K562 (cell line): Measurements from ENCODE around the gene UQCRH. TPM values are rescaled to one million over a fixed set of nuclear protein-coding genes. Genes with fewer than 3 reads are reported as not detected.

Source experiments
- CEBPB ChIP-seq: fragments of 450-650 bp; IDR thresholded peaks from 2 replicates; pipeline ENCODE4 v1.6.1; 2016; ENCODE audit warnings: missing genetic modification characterization, missing compliant biosample characterization
- CHD2 ChIP-seq: IDR thresholded peaks from 2 replicates; pipeline ENCODE4 v1.6.1; 2011; ENCODE audit warnings: low read depth, low read length
- NR2C2 ChIP-seq, 2 experiments: fragments of 200-800 bp in 1 of 2; sonication (Bioruptor generic) in 1 of 2; sonication (generic) in 1 of 2; formaldehyde crosslinking in 1 of 2; IDR thresholded peaks; 2 replicates each; pipeline versions ENCODE4 v1.6.1 to v1.8.0; 2016 to 2022; ENCODE audit warnings: mild to moderate bottlenecking in 1 of 2, missing compliant biosample characterization in 1 of 2, missing genetic modification characterization in 1 of 2, missing genetic modification reagents in 1 of 2
- NR2F6 ChIP-seq: fragments of 450-650 bp; formaldehyde crosslinking; IDR thresholded peaks from 2 replicates; pipeline ENCODE4 v1.4.0; 2020; ENCODE audit warnings: mild to moderate bottlenecking
- NRF1 ChIP-seq, 2 experiments: fragments of 450-650 bp; IDR thresholded peaks in 1 of 2; conservative IDR thresholded peaks in 1 of 2; 2 replicates each; pipeline ENCODE4 v1.6.1; 2014; ENCODE audit warnings: mild to moderate bottlenecking in 2 of 2
- POLR2G ChIP-seq: fragments of 200-400 bp; formaldehyde crosslinking; IDR thresholded peaks from 2 replicates; pipeline ENCODE4 v1.6.1; 2017; ENCODE audit warnings: low read depth, mild to moderate bottlenecking, antibody characterized with exemption, low read length, moderate library complexity
- POLR3G ChIP-seq: IDR thresholded peaks from 2 replicates; pipeline ENCODE4 v1.6.1; 2011; ENCODE audit not compliant: insufficient read length, insufficient replicate concordance; ENCODE audit errors: extremely low read depth
- polyA plus RNA-seq, 8 experiments: library from polyadenylated mRNA; depleted of rRNA in 4 of 8; stranded (reverse) in 5 of 8; unstranded in 3 of 8; fragments of >200 nt; fragmentation: Nextera tagmentation in 2 of 8; fragmentation: Illumina TruSeq in 1 of 8; extraction: Ambion mirVana in 2 of 8; extraction: Trizol in 1 of 8; gene quantifications; 2 replicates each; pipeline versions ENCODE4 v1.2.1 to v1.2.3, GENCODE V29; 2011 to 2014; ENCODE audit warnings: inconsistent platforms in 1 of 8, missing spikeins in 1 of 8
- total RNA-seq, 7 experiments: library from RNA; depleted of rRNA in 6 of 7; stranded (reverse); fragments of >200 nt in 6 of 7; fragmentation: Illumina TruSeq in 2 of 7; extraction: Trizol in 2 of 7; gene quantifications; 2 replicates each; pipeline versions ENCODE4 v1.2.1 to v1.2.3, GENCODE V29; 2011 to 2021; ENCODE audit warnings: low replicate concordance in 1 of 7
- TF ChIP-seq, protein P1 (sequence below): fragments of 450-650 bp; IDR thresholded peaks from 2 replicates; pipeline ENCODE4 v1.6.1; 2018; ENCODE audit not compliant: partially characterized antibody
- TF ChIP-seq, protein P2 (sequence below): fragments of 450-650 bp; IDR thresholded peaks from 2 replicates; pipeline ENCODE4 v1.6.1; 2017; ENCODE audit warnings: antibody characterized with exemption, mild to moderate bottlenecking
- TF ChIP-seq, protein P3 (sequence below), 2 experiments: fragments of 450-650 bp; IDR thresholded peaks; 2 replicates each; pipeline ENCODE4 v1.6.1; 2016; ENCODE audit warnings: mild to moderate bottlenecking in 2 of 2, borderline replicate concordance in 1 of 2, low read depth in 1 of 2, moderate library complexity in 1 of 2

Gene UQCRH
- total and polyA plus RNA-seq, 9 of the 15 experiments (the other 6 are each of a cell fraction or from before 2014, with no cell fraction given) = 1,267 to 5,184 (median 2,410) TPM

DNA sequence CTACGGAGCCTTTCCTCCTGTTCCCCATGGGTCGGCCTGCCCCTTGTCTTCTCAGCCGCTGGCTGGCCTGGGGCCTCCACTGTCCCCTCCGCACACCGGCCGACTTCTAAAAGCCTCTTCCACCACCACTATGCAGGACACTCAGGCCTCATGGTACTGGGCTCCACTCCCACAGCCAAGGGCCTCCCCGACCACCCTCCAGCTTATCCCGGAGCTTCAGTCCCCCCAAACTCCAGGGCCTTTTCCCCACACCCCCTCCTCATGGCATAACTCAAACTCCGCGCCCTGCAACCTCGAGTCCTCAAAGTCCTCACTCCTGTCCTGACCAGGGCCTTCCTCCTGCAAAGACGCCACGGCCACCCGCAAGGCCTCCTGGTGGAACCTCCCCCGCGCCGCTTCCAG, 2.1 kb upstream of the UQCRH start (continued):
- TF ChIP-seq POLR3G (no peak), NR2C2 (CRISPR knock-in tag; IDR thresholded peaks at IDR 0.05) (no peak), NR2C2 (tag; IDR thresholded peaks at IDR 0.05) (no peak), CHD2 (no peak), POLR2G (no peak), NRF1 (conservative IDR thresholded peaks at IDR 0.05 in 1 of 2, IDR thresholded peaks at IDR 0.05 in 1 of 2) (peak; percentile 23; a peak in 1 of 4 replicates), CEBPB (no peak), NR2F6 (CRISPR knock-in tag) (no peak)
- TF ChIP-seq, protein P1, sequence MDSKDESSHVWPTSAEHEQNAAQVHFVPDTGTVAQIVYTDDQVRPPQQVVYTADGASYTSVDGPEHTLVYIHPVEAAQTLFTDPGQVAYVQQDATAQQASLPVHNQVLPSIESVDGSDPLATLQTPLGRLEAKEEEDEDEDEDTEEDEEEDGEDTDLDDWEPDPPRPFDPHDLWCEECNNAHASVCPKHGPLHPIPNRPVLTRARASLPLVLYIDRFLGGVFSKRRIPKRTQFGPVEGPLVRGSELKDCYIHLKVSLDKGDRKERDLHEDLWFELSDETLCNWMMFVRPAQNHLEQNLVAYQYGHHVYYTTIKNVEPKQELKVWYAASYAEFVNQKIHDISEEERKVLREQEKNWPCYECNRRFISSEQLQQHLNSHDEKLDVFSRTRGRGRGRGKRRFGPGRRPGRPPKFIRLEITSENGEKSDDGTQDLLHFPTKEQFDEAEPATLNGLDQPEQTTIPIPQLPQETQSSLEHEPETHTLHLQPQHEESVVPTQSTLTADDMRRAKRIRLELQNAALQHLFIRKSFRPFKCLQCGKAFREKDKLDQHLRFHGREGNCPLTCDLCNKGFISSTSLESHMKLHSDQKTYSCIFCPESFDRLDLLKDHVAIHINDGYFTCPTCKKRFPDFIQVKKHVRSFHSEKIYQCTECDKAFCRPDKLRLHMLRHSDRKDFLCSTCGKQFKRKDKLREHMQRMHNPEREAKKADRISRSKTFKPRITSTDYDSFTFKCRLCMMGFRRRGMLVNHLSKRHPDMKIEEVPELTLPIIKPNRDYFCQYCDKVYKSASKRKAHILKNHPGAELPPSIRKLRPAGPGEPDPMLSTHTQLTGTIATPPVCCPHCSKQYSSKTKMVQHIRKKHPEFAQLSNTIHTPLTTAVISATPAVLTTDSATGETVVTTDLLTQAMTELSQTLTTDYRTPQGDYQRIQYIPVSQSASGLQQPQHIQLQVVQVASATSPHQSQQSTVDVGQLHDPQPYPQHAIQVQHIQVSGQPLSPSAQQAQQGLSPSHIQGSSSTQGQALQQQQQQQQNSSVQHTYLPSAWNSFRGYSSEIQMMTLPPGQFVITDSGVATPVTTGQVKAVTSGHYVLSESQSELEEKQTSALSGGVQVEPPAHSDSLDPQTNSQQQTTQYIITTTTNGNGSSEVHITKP = no peak
- TF ChIP-seq, protein P2, sequence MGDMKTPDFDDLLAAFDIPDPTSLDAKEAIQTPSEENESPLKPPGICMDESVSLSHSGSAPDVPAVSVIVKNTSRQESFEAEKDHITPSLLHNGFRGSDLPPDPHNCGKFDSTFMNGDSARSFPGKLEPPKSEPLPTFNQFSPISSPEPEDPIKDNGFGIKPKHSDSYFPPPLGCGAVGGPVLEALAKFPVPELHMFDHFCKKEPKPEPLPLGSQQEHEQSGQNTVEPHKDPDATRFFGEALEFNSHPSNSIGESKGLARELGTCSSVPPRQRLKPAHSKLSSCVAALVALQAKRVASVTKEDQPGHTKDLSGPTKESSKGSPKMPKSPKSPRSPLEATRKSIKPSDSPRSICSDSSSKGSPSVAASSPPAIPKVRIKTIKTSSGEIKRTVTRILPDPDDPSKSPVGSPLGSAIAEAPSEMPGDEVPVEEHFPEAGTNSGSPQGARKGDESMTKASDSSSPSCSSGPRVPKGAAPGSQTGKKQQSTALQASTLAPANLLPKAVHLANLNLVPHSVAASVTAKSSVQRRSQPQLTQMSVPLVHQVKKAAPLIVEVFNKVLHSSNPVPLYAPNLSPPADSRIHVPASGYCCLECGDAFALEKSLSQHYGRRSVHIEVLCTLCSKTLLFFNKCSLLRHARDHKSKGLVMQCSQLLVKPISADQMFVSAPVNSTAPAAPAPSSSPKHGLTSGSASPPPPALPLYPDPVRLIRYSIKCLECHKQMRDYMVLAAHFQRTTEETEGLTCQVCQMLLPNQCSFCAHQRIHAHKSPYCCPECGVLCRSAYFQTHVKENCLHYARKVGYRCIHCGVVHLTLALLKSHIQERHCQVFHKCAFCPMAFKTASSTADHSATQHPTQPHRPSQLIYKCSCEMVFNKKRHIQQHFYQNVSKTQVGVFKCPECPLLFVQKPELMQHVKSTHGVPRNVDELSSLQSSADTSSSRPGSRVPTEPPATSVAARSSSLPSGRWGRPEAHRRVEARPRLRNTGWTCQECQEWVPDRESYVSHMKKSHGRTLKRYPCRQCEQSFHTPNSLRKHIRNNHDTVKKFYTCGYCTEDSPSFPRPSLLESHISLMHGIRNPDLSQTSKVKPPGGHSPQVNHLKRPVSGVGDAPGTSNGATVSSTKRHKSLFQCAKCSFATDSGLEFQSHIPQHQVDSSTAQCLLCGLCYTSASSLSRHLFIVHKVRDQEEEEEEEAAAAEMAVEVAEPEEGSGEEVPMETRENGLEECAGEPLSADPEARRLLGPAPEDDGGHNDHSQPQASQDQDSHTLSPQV = no peak
- TF ChIP-seq, protein P3, sequence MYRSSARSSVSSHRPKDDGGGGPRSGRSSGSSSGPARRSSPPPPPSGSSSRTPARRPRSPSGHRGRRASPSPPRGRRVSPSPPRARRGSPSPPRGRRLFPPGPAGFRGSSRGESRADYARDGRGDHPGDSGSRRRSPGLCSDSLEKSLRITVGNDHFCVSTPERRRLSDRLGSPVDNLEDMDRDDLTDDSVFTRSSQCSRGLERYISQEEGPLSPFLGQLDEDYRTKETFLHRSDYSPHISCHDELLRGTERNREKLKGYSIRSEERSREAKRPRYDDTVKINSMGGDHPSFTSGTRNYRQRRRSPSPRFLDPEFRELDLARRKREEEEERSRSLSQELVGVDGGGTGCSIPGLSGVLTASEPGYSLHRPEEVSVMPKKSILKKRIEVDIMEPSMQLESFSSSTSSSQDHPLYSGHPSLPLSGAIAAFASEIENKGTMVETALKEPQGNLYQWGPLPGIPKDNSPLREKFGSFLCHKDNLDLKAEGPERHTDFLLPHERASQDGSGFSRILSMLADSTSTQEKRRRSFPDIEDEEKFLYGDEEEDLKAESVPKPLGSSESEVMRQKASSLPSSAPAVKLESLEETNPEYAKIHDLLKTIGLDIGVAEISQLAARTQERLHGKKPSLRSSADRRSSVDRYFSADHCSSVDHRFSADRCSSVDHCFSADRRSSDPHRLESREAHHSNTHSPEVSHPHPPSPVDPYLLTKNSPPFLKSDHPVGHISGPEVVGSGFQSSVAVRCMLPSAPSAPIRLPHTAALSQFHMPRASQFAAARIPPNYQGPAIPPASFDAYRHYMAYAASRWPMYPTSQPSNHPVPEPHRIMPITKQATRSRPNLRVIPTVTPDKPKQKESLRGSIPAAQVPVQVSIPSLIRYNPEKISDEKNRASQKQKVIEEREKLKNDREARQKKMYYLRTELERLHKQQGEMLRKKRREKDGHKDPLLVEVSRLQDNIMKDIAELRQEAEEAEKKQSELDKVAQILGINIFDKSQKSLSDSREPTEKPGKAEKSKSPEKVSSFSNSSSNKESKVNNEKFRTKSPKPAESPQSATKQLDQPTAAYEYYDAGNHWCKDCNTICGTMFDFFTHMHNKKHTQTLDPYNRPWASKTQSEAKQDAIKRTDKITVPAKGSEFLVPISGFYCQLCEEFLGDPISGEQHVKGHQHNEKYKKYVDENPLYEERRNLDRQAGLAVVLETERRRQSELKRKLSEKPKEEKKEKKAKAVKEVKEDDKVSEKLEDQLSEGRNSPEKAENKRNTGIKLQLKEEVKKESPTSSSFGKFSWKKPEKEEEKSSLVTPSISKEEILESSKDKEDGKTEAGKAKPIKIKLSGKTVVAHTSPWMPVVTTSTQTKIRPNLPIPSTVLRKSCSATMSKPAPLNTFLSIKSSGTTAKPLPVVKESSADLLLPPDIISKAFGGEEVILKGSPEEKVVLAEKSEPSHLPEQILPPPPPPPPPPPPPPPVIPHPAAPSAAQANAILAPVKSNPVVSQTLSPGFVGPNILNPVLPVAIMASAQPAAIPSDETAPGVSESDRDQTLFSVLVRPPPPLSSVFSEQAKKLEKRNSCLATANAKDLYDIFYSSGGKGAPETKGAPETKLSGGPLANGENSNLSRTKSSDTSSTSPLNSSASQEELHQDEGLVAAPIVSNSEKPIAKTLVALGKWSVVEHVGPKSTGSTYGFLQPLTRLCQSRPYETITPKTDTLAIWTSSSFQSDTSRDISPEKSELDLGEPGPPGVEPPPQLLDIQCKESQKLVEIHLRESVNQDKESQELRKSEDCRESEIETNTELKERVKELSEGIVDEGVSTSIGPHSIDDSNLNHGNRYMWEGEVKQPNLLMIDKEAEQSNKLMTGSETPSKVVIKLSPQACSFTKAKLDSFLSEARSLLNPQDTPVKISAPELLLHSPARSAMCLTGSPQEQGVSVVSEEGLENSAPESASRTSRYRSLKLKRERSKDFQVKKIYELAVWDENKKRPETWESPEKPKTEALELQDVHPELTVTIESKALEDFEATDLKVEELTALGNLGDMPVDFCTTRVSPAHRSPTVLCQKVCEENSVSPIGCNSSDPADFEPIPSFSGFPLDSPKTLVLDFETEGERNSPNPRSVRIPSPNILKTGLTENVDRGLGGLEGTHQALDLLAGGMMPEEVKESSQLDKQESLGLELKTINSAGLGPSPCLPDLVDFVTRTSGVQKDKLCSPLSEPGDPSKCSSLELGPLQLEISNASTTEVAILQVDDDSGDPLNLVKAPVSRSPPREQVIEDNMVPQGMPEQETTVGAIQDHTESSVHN (IDR thresholded peaks at IDR 0.05; ENCODE audit: borderline replicate concordance in 1 of 2, low read depth in 1 of 2) = 0 out of 4 replicates have a peak, but pooled peaks of 1 of the 2 experiments have one; percentile 38
